HCT116 (cell line): ENCODE data around the gene CYP2B6.

Experiments
- CEBPB ChIP-seq: IDR thresholded peaks from 2 replicates; pipeline ENCODE4 v1.6.1; 2012; ENCODE audit warnings: low read depth
- POLR2A ChIP-seq: IDR thresholded peaks from 2 replicates; pipeline ENCODE4 v1.7.0; 2011; ENCODE audit warnings: borderline replicate concordance; ENCODE audit not compliant: insufficient read depth, insufficient read length; ENCODE audit errors: extremely low read depth
- RAD21 ChIP-seq: IDR thresholded peaks from 2 replicates; pipeline ENCODE4 v1.6.1; 2012; ENCODE audit warnings: low read depth, mild to moderate bottlenecking
- TF ChIP-seq, protein P1 (sequence below), 3 experiments: fragments of 200-600 bp in 1 of 3; sonication (generic) in 1 of 3; IDR thresholded peaks in 2 of 3; conservative IDR thresholded peaks in 1 of 3; 2 replicates each; pipeline ENCODE4 v1.5.1; 2012 to 2017; ENCODE audit warnings: low read depth in 2 of 3, low read length in 2 of 3, antibody characterized with exemption in 1 of 3, borderline replicate concordance in 1 of 3, control low read depth in 1 of 3, mild to moderate bottlenecking in 1 of 3, mixed read lengths in 1 of 3, mixed run types in 1 of 3, moderate library complexity in 1 of 3; ENCODE audit not compliant: insufficient read depth in 1 of 3

DNA sequence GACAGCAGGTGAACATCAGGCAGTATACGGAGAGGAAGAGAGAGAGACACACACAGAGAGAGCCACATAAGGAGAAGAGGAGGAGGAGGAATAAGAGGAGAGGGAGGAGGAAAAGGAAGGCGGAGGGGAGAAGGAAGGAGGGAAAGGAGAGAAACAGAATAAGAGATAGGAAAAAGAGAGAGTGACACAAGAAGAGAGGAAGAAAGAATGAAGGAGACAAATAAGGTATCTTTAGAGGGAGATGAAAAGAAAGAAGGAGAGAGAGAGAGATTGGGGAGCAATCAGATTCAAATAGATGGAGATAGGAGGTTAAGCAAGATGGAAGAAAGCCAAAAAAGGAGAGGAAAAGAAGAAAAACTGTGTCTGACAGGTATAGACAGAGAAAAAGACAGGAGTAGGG is 44.0 kb upstream of the CYP2B6 start:
- TF ChIP-seq POLR2A (no peak), RAD21 (no peak), CEBPB (no peak)
- TF ChIP-seq, protein P1, sequence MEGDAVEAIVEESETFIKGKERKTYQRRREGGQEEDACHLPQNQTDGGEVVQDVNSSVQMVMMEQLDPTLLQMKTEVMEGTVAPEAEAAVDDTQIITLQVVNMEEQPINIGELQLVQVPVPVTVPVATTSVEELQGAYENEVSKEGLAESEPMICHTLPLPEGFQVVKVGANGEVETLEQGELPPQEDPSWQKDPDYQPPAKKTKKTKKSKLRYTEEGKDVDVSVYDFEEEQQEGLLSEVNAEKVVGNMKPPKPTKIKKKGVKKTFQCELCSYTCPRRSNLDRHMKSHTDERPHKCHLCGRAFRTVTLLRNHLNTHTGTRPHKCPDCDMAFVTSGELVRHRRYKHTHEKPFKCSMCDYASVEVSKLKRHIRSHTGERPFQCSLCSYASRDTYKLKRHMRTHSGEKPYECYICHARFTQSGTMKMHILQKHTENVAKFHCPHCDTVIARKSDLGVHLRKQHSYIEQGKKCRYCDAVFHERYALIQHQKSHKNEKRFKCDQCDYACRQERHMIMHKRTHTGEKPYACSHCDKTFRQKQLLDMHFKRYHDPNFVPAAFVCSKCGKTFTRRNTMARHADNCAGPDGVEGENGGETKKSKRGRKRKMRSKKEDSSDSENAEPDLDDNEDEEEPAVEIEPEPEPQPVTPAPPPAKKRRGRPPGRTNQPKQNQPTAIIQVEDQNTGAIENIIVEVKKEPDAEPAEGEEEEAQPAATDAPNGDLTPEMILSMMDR (IDR thresholded peaks at IDR 0.05 in 2 of 3, conservative IDR thresholded peaks at IDR 0.05 in 1 of 3; ENCODE audit: borderline replicate concordance in 1 of 3, insufficient read depth in 1 of 3, low read depth in 2 of 3, low read length in 2 of 3) = no peak
